Measurements from ENCODE around the gene IFNK. TPM values are rescaled to one million over a fixed set of nuclear protein-coding genes. Genes with fewer than 3 reads are reported as not detected.

Gene IFNK
- total and polyA plus RNA-seq, 12 donors, result not detected

- Histone ChIP-seq H3K27ac (no peak overlapping the region), H3K27me3 (no peaks in the 10 kb centered on the region), H3K9me3 (replicated peaks in 1 of 3) (no peaks in the 10 kb centered on the region), H3K4me3 (no peak overlapping the region), H3K4me1 (replicated peaks in 1 of 2) (peaks cover 0 to 10% of the 10 kb centered on the region in 2 donors), H3K36me3 (replicated peaks in 1 of 2) (no peaks in the 10 kb centered on the region)
- 71 to 76% (median 72%) methylated on average over 3 of the region's 3 CpGs for WGBS, 4 donors
- no peak for DNase-seq
- intact Hi-C loops (cut with DNase I), result loop anchor here in 1 of 2 donors (5.0 kb wide), 1 partner anchor 202 kb away; no protein-coding TSS in a partner anchor
- TF ChIP-seq POLR2A (IDR thresholded peaks at IDR 0.05), result no peak
- TF ChIP-seq, protein P1, sequence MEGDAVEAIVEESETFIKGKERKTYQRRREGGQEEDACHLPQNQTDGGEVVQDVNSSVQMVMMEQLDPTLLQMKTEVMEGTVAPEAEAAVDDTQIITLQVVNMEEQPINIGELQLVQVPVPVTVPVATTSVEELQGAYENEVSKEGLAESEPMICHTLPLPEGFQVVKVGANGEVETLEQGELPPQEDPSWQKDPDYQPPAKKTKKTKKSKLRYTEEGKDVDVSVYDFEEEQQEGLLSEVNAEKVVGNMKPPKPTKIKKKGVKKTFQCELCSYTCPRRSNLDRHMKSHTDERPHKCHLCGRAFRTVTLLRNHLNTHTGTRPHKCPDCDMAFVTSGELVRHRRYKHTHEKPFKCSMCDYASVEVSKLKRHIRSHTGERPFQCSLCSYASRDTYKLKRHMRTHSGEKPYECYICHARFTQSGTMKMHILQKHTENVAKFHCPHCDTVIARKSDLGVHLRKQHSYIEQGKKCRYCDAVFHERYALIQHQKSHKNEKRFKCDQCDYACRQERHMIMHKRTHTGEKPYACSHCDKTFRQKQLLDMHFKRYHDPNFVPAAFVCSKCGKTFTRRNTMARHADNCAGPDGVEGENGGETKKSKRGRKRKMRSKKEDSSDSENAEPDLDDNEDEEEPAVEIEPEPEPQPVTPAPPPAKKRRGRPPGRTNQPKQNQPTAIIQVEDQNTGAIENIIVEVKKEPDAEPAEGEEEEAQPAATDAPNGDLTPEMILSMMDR (IDR thresholded peaks at IDR 0.05), result no peak
Measured at GRCh38 chr9:27534658-27535209, 10.6 kb downstream of the IFNK start.

DNA sequence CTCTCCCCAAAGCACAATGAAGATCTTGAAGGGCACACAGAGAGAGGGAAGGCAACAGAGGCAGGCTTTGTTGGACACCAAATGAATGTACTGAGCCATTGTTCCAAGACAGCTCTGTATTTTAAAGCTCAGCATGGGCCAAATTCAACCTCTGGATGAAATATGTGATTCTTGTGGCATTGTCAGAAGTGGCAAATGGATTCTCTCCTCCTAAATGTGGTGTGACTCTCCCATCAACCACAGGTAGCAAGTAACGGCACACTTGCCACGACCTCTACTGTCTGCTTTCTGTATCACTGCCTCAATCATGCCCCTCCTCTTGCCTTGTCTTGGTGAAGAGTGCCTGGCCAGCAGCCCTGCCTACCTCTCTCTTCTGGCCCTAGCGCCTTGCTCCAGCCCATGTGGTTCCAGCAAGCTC is 11.6 kb downstream of the IFNK start:
- H3K4me1 ChIP-seq (replicated peaks in 1 of 2), result peaks cover 7 to 15% of the 10 kb centered on the region in 2 donors

DNA sequence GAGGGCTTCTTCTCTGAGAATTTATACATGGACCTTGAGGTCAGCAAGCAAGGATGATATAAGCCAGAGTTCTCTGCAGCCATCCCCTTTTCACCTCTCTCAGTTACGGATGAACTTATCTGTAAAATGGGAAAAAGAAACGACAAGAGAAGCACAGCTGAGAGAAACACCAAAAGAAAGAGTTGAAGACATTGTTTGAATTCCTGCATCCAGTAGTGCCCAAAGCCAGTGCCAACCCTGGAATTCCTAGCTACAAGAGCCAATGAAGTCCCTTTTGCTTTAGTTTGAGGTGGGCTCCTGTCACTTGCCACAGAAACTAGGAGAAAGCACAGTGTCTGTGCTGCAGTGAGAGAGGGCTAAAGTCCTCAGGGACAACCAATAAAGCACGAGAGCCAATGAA is 12.1 kb downstream of the IFNK start:
- TF ChIP-seq, protein P1 (IDR thresholded peaks at IDR 0.05), result no peak
- no peak for TF ChIP-seq POLR2A (IDR thresholded peaks at IDR 0.05)
- peaks cover 7 to 18% of the 10 kb centered on the region in 2 donors for H3K4me1 ChIP-seq (replicated peaks in 1 of 2)
- H3K9me3 ChIP-seq (replicated peaks in 1 of 3), result no peaks in the 10 kb centered on the region
- no peaks in the 10 kb centered on the region for H3K27me3 ChIP-seq
- no peak overlapping the region for H3K27ac ChIP-seq
- intact Hi-C loops (cut with DNase I), result no loop called here
- WGBS, 4 donors, result 88 to 95% (median 93%) methylated on average over 3 of the region's 3 CpGs
- no peak for DNase-seq
- no peak overlapping the region for H3K4me3 ChIP-seq
- no peaks in the 10 kb centered on the region for H3K36me3 ChIP-seq (replicated peaks in 1 of 2)

More for the DNA sequence above, 11.6 kb downstream of the IFNK start:
- no peak overlapping the region for H3K4me3 ChIP-seq
- H3K9me3 ChIP-seq (replicated peaks in 1 of 3), result no peaks in the 10 kb centered on the region
- intact Hi-C loops (cut with DNase I), result no loop called here
- no peak overlapping the region for H3K27ac ChIP-seq
- no peak for TF ChIP-seq POLR2A (IDR thresholded peaks at IDR 0.05)
- TF ChIP-seq, protein P1 (IDR thresholded peaks at IDR 0.05), result no peak
- no peaks in the 10 kb centered on the region for H3K27me3 ChIP-seq
- WGBS, 4 donors, result 85 to 91% (median 88%) methylated on average over 3 of the region's 3 CpGs
- no peak for DNase-seq
- no peaks in the 10 kb centered on the region for H3K36me3 ChIP-seq (replicated peaks in 1 of 2)

- TF ChIP-seq, protein P1 (IDR thresholded peaks at IDR 0.05), result no peak
- TF ChIP-seq POLR2A (IDR thresholded peaks at IDR 0.05), result no peak
- no peak overlapping the region for H3K4me3 ChIP-seq
- H3K4me1 ChIP-seq (replicated peaks in 1 of 2), result peaks cover 7 to 20% of the 10 kb centered on the region in 2 donors
- no peak overlapping the region for H3K27ac ChIP-seq
- WGBS, 4 donors, result 79 to 93% (median 89%) methylated on average over 7 of the region's 7 CpGs
- intact Hi-C loops (cut with DNase I), result no loop called here
- H3K9me3 ChIP-seq (replicated peaks in 1 of 3), result no peaks in the 10 kb centered on the region
- no peaks in the 10 kb centered on the region for H3K36me3 ChIP-seq (replicated peaks in 1 of 2)
- no peaks in the 10 kb centered on the region for H3K27me3 ChIP-seq
- DNase-seq, result no peak
Measured at GRCh38 chr9:27537027-27537435, 12.9 kb downstream of the IFNK start.

Measured in adrenal gland (tissue), 12 donors.